Thyroid gland (tissue), 4 donors: ENCODE measurements around the gene TTC6.

ENCODE experiments used
- CTCF ChIP-seq, 6 experiments: fragments of 200-600 bp in 3 of 6; fragments of 450-650 bp in 3 of 6; sonication (generic) in 3 of 6; IDR thresholded peaks; one replicate each; pipeline ENCODE4 v1.5.1; 2016 to 2019; ENCODE audit warnings: antibody characterized with exemption in 6 of 6, mild to moderate bottlenecking in 2 of 6, inconsistent platforms in 1 of 6, moderate library complexity in 1 of 6
- POLR2A ChIP-seq, 2 donors: fragments of 450-650 bp; IDR thresholded peaks; one replicate each; pipeline ENCODE4 v1.6.1; 2017; ENCODE audit warnings: antibody characterized with exemption in 2 of 2, mild to moderate bottlenecking in 2 of 2, moderate library complexity in 1 of 2

GRCh38 chr14:37594971-37595808 lies at the start of gene TTC6, which contains the start of gene FOXA1:
- no peak for TF ChIP-seq CTCF (IDR thresholded peaks at IDR 0.05)
- no peak for TF ChIP-seq POLR2A (IDR thresholded peaks at IDR 0.05)
